ENCODE results near the gene CCT8L2. TPM values are rescaled to one million over a fixed set of nuclear protein-coding genes. Genes with fewer than 3 reads are reported as not detected.
A peak's percentile ranks its signal among the peaks of the same experiment; 100 is the strongest.
"Not testable (repeated sequence)": the region's sequence is repeated elsewhere in the genome, so short reads cannot be mapped to it uniquely, and the experiment has no call there.

CCT8L2 gene
- total RNA-seq, 2 experiments from 2014 or later = not detected

DNA sequence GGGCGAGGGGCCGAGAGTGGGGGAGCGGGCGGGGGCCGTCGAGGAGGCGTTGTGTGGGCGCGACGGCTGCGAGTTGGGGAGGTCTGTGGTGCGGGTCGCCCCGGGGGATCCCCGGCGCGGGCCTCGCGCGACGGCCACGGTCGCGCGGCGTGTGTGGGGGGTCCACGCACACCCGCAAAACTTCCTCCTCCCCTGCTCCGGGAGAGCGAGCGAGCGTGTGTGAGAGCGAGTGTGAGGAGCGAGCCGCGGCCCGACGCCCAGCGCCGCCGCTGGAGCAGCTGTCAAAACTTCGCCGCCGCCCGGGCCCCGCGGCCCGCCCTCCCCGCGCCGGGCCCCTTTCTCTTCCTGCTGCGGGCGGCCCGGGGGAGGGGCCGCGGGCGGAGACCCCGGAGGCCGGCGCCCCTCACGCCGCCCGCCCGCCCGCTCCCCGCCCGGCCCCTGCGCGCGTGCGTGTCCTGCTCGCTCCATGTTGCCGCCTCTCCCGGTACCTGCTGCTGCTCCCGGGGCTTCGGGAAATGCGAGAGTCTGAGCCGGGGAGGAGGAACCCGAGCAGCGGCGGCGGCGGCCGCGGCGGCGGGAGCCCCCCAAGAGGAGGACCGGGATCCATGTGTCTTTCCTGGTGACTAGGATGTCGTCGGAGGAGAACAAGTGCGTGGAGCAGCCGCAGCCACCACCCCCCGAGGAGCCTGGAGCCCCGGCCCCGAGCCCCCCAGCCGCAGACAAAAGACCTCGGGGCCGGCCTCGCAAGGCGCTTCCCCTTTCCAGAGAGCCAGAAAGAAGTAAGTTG is 9.0 kb upstream of the CCT8L2 start:
- ChIA-PET POLR2A (no interaction called here), CTCF (no interaction called here)
- DNase-seq (peak; percentile 6), ATAC-seq (peak; percentile 48)
- Mint-ChIP-seq H3K36me3 (ENCODE audit: low read depth) (no peaks in the 10 kb centered on the region), H3K4me1 (ENCODE audit: low read depth) (peaks cover 8% of the 10 kb centered on the region), H3K27me3 (peaks cover 40% of the 10 kb centered on the region), H3K27ac (no peak overlapping the region), H3K4me3 (peak overlapping the region; percentile 24), H3K9me3 (no peaks in the 10 kb centered on the region)
- TF ChIP-seq, protein P1, sequence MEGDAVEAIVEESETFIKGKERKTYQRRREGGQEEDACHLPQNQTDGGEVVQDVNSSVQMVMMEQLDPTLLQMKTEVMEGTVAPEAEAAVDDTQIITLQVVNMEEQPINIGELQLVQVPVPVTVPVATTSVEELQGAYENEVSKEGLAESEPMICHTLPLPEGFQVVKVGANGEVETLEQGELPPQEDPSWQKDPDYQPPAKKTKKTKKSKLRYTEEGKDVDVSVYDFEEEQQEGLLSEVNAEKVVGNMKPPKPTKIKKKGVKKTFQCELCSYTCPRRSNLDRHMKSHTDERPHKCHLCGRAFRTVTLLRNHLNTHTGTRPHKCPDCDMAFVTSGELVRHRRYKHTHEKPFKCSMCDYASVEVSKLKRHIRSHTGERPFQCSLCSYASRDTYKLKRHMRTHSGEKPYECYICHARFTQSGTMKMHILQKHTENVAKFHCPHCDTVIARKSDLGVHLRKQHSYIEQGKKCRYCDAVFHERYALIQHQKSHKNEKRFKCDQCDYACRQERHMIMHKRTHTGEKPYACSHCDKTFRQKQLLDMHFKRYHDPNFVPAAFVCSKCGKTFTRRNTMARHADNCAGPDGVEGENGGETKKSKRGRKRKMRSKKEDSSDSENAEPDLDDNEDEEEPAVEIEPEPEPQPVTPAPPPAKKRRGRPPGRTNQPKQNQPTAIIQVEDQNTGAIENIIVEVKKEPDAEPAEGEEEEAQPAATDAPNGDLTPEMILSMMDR (IDR thresholded peaks at IDR 0.05) = no peak
- intact Hi-C loops (cut with micrococcal nuclease) = no loop called here

DNA sequence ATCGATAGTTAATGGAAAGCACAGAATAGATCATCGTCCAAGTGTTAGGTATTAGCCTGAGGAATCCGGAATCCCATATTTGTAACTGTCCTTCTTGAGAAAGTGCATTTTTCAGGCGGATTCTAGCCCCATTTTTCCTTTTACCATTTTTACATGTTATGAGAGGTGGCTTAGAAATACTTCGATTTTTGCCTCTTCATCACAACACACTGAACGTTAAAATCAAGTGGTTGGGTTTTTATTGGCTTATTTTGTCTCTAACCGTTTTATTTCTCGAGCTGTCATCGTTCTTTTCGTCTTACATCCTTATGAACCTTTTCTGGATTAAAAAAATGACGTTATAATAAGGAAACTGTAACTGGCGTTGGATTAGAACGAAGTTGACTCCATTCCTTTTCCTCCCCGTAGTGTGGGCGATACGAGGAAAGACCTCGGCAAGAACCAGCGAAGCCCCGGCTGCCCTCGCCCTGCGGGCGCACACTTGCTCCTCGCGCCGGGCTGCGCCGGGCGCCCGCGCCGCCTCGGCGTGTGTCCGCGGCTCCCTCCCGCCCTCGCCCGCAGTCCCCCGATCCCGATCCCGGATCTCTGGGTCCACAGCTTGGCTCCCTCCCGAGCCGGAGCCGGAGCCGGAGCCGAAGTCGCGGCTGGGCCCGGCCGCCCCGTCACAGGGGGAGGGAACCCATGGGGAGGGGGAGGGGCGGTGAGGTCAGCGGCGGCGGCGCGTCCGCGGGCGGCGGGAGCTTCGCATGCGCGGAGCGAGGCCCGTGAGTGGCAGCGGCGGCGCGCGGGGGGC is 8.2 kb upstream of the CCT8L2 start:
- CTCF ChIA-PET; POLR2A ChIA-PET; H3K36me3 Mint-ChIP-seq (ENCODE audit: low read depth); H3K27ac Mint-ChIP-seq; H3K4me1 Mint-ChIP-seq (ENCODE audit: low read depth); H3K9me3 Mint-ChIP-seq; intact Hi-C loops (cut with micrococcal nuclease): not testable (repeated sequence)
- H3K4me3 Mint-ChIP-seq = peak overlapping the region; percentile 45
- ATAC-seq (peak; percentile 61), DNase-seq (peak; percentile 31)
- H3K27me3 Mint-ChIP-seq = peaks cover 41% of the 10 kb centered on the region

DNA sequence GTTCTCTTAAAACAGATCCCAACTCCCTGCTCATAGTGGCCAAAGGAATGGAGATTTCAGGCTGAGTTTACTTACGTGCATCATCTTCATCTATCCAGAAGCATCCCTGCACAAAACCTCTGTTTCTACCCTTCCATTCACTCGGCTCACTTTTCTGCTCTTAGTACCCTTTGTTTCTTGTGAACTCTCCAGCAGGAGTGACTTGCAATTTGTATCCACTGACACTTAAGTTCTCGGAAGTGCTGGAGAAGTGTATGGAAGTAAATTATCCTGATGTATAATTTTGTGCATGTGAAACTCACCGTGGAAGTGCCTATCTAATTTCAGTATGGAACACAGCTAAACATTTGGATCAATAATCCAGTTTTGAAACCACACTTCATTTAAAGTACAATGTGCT is 7.0 kb upstream of the CCT8L2 start:
- POLR2A ChIA-PET; CTCF ChIA-PET; DNase-seq; H3K36me3 Mint-ChIP-seq (ENCODE audit: low read depth); H3K4me3 Mint-ChIP-seq; H3K9me3 Mint-ChIP-seq; H3K4me1 Mint-ChIP-seq (ENCODE audit: low read depth); intact Hi-C loops (cut with micrococcal nuclease); ATAC-seq; H3K27ac Mint-ChIP-seq: not testable (repeated sequence)
- H3K27me3 Mint-ChIP-seq = peaks cover 44% of the 10 kb centered on the region

DNA sequence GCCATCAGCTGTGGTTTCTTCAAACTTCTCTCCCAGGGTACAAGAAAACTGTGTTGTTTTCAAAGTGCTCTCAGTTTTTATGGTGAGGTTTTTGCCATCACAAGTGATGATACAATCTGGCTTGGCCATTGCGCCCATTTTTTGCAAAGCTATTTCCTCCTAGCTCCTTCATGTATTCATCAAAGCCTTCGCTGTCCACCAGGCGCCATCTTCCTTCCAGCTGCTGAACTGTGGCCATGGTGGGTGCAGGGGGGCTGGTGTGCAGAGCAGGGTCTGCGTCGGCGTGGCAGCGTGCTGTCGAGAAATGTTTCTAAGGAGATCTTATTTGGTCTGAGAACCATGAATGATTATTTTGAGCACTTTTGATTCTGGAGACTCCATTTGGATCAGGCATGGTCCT is 2.6 kb upstream of the CCT8L2 start:
- H3K27me3 Mint-ChIP-seq = peaks cover 22% of the 10 kb centered on the region
- DNase-seq; H3K36me3 Mint-ChIP-seq (ENCODE audit: low read depth); CTCF ChIA-PET; H3K9me3 Mint-ChIP-seq; H3K4me3 Mint-ChIP-seq; H3K4me1 Mint-ChIP-seq (ENCODE audit: low read depth); POLR2A ChIA-PET; ATAC-seq; intact Hi-C loops (cut with micrococcal nuclease); H3K27ac Mint-ChIP-seq: not testable (repeated sequence)

DNA sequence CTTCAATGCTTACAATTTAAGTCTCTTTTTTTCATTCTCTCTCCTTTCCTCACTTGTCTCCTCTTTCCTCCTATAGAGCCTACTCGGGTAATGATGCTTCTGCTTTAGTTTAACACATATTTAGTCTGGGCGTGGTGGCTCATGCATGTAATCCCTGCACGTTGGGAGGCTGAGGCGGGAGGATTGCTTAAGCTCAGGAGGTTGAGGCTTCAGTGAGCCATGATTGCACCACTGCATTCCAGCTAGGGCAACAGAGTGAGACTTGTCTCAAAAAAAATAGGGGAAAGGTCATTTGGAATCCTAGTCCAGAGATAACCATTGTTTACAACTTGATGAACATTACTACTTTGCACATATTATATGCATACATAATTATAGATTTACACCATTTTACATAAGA is 1.4 kb upstream of the CCT8L2 start:
- intact Hi-C loops (cut with micrococcal nuclease) = no loop called here
- POLR2A ChIA-PET = no interaction called here
- no peak overlapping the region for H3K27ac Mint-ChIP-seq
- no peaks in the 10 kb centered on the region for H3K36me3 Mint-ChIP-seq (ENCODE audit: low read depth)
- H3K27me3 Mint-ChIP-seq = peaks cover 13% of the 10 kb centered on the region
- ATAC-seq = no peak
- TF ChIP-seq, protein P1 (IDR thresholded peaks at IDR 0.05) = no peak
- CTCF ChIA-PET = no interaction called here
- no peak overlapping the region for H3K4me3 Mint-ChIP-seq
- H3K4me1 Mint-ChIP-seq (ENCODE audit: low read depth) = no peaks in the 10 kb centered on the region
- DNase-seq = no peak
- H3K9me3 Mint-ChIP-seq = no peaks in the 10 kb centered on the region

DNA sequence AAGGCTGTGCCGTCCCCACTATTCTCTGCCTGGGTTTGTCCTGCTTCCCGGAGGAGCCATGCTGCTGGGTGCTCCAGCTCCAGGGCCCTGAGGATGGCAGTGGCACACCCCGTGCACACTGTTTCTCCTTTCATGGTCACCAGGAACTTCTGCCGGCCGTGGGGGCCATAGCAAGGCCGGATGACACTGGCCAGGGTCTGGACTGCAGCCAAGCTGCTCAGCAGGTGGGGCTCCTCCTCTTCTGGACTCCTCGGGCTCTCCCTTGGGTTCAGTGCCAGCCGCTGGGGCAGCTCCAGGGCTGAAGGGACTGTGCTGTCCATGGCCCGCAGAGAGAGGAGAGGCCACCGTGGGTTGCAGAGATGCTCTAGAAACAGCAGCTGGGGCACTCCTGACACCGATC is 379 bp downstream of the CCT8L2 start:
- CTCF ChIA-PET; H3K27ac Mint-ChIP-seq; POLR2A ChIA-PET; H3K4me3 Mint-ChIP-seq; H3K36me3 Mint-ChIP-seq (ENCODE audit: low read depth); H3K9me3 Mint-ChIP-seq; intact Hi-C loops (cut with micrococcal nuclease); ATAC-seq; DNase-seq; H3K27me3 Mint-ChIP-seq; H3K4me1 Mint-ChIP-seq (ENCODE audit: low read depth): not testable (repeated sequence)

DNA sequence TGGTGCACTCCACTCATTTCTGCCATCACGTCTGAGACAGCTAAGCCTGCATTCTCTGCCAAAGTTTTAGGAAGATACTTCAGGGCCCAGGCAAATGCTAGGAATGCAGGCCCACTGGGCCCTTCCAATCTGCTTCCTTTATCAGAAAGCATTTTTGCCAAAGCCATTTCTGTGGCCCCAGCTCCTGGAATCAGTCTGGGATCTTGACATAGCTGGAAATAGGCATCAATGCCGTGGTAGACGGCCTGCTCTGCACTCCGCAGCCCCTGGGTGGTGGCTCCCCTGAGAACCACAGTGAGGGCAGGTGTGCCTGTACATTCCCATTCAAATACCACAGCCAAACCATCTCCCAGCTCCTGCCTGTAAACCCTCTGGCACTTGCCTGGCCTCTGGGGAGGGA is 1.5 kb downstream of the CCT8L2 start:
- H3K4me3 Mint-ChIP-seq; H3K4me1 Mint-ChIP-seq (ENCODE audit: low read depth); H3K9me3 Mint-ChIP-seq; CTCF ChIA-PET; DNase-seq; H3K27ac Mint-ChIP-seq; ATAC-seq; H3K27me3 Mint-ChIP-seq; POLR2A ChIA-PET; intact Hi-C loops (cut with micrococcal nuclease); H3K36me3 Mint-ChIP-seq (ENCODE audit: low read depth): not testable (repeated sequence)
